Activated naive CD4-positive, alpha-beta T cell treated with anti-CD3 and anti-CD28 coated beads, Interleukin-2, amount 50 U/mL, for 24 hours (primary cell): ENCODE results near the gene TCERG1L.
"Not testable (repeated sequence)": the region's sequence is repeated elsewhere in the genome, so short reads cannot be mapped to it uniquely, and the experiment has no call there.

Experiments used
- H3K27ac Mint-ChIP-seq: one replicate; pipeline ENCODE4 v1.8.0; 2021; ENCODE audit warnings: mild to moderate bottlenecking, mixed read lengths
- H3K27me3 Mint-ChIP-seq: one replicate; pipeline ENCODE4 v1.8.0; 2021; ENCODE audit warnings: mixed read lengths
- H3K36me3 Mint-ChIP-seq: one replicate; pipeline ENCODE4 v1.8.0; 2021; ENCODE audit warnings: mixed read lengths
- H3K4me1 Mint-ChIP-seq: one replicate; pipeline ENCODE4 v1.8.0; 2021; ENCODE audit warnings: mixed read lengths
- H3K4me3 Mint-ChIP-seq: one replicate; pipeline ENCODE4 v1.8.0; 2021; ENCODE audit warnings: mild to moderate bottlenecking, mixed read lengths
- H3K9me3 Mint-ChIP-seq: one replicate; pipeline ENCODE4 v1.8.0; 2021; ENCODE audit warnings: mixed read lengths

The TCERG1L gene

GRCh38 chr10:131158695-131159094 lies 152.8 kb downstream of the TCERG1L start:
- H3K36me3 Mint-ChIP-seq, result no peaks in the 10 kb centered on the region
- H3K9me3 Mint-ChIP-seq, result no peaks in the 10 kb centered on the region
- peaks cover 4% of the 10 kb centered on the region for H3K27me3 Mint-ChIP-seq
- H3K4me1 Mint-ChIP-seq, result peaks cover 12% of the 10 kb centered on the region
- H3K4me3 Mint-ChIP-seq, result no peak overlapping the region
- no peak overlapping the region for H3K27ac Mint-ChIP-seq

GRCh38 chr10:131157899-131158298 lies 153.6 kb downstream of the TCERG1L start:
- no peaks in the 10 kb centered on the region for H3K9me3 Mint-ChIP-seq
- no peak overlapping the region for H3K4me3 Mint-ChIP-seq
- no peaks in the 10 kb centered on the region for H3K36me3 Mint-ChIP-seq
- H3K27me3 Mint-ChIP-seq, result peaks cover 4% of the 10 kb centered on the region
- no peak overlapping the region for H3K27ac Mint-ChIP-seq
- peaks cover 10% of the 10 kb centered on the region for H3K4me1 Mint-ChIP-seq

GRCh38 chr10:131155876-131156230 lies 155.7 kb downstream of the TCERG1L start:
- peaks cover 4% of the 10 kb centered on the region for H3K27me3 Mint-ChIP-seq
- H3K4me3 Mint-ChIP-seq, result no peak overlapping the region
- H3K9me3 Mint-ChIP-seq, result peaks cover 9% of the 10 kb centered on the region
- H3K36me3 Mint-ChIP-seq, result no peaks in the 10 kb centered on the region
- peaks cover 5% of the 10 kb centered on the region for H3K4me1 Mint-ChIP-seq
- H3K27ac Mint-ChIP-seq, result no peak overlapping the region

- Mint-ChIP-seq H3K9me3 (peaks cover 9% of the 10 kb centered on the region), H3K36me3 (no peaks in the 10 kb centered on the region), H3K27ac (no peak overlapping the region), H3K27me3 (peaks cover 4% of the 10 kb centered on the region), H3K4me1 (peaks cover 5% of the 10 kb centered on the region), H3K4me3 (no peak overlapping the region)
Measured at GRCh38 chr10:131155218-131155875, 156.2 kb downstream of the TCERG1L start.

GRCh38 chr10:131154306-131155025 lies 157.1 kb downstream of the TCERG1L start:
- H3K27ac Mint-ChIP-seq, result no peak overlapping the region
- H3K36me3 Mint-ChIP-seq, result no peaks in the 10 kb centered on the region
- H3K27me3 Mint-ChIP-seq, result peaks cover 4% of the 10 kb centered on the region
- H3K4me3 Mint-ChIP-seq, result no peak overlapping the region
- H3K4me1 Mint-ChIP-seq, result peaks cover 5% of the 10 kb centered on the region
- H3K9me3 Mint-ChIP-seq, result peaks cover 9% of the 10 kb centered on the region

DNA sequence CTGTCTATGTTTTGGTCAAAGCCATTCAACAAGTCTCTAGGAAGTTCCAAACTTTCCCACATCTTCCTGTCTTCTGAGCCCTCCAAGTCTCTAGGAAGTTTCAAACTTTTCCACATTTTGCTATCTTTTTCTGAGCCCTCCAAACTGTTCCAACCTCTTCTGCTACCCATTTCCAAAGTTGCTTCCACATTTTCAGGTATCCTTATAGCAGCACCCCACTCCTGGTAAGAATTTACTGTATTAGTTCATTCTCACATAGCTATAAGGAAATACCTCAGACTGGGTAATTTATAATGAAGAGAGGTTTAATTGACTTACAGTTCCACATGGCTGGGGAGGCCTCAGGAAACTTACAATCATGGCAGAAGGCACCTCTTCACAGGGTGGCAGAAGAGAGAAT lies 159.1 kb downstream of the TCERG1L start:
- H3K36me3 Mint-ChIP-seq, H3K27me3 Mint-ChIP-seq, H3K9me3 Mint-ChIP-seq, H3K4me3 Mint-ChIP-seq, H3K4me1 Mint-ChIP-seq, H3K27ac Mint-ChIP-seq: not testable (repeated sequence)

GRCh38 chr10:131150126-131150525 lies 161.4 kb downstream of the TCERG1L start:
- no peaks in the 10 kb centered on the region for H3K27me3 Mint-ChIP-seq
- no peaks in the 10 kb centered on the region for H3K4me1 Mint-ChIP-seq
- H3K36me3 Mint-ChIP-seq, result no peaks in the 10 kb centered on the region
- no peak overlapping the region for H3K27ac Mint-ChIP-seq
- no peak overlapping the region for H3K4me3 Mint-ChIP-seq
- H3K9me3 Mint-ChIP-seq, result peaks cover 9% of the 10 kb centered on the region

DNA sequence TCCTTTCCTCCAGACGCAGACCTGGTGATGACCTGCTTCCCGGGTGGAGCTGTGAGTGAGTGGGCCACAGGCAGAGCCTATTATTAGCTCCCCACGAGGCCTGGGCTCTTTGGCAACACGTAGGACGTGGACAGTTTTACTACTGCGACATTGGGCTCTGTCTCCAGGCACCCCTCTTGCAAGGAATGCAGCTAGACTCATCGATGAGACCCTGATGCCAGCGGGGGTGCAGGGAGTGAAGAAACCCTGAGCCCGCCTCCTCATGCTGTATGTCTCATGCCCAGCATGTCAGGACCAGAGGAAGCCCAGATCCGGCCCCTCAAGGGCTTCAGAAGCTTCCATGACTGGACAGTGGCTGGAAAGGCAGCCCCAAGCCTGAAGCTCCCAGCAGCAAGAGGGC lies 161.9 kb downstream of the TCERG1L start:
- H3K4me1 Mint-ChIP-seq, result no peaks in the 10 kb centered on the region
- H3K36me3 Mint-ChIP-seq, result no peaks in the 10 kb centered on the region
- no peak overlapping the region for H3K27ac Mint-ChIP-seq
- no peaks in the 10 kb centered on the region for H3K27me3 Mint-ChIP-seq
- peaks cover 9% of the 10 kb centered on the region for H3K9me3 Mint-ChIP-seq
- no peak overlapping the region for H3K4me3 Mint-ChIP-seq

DNA sequence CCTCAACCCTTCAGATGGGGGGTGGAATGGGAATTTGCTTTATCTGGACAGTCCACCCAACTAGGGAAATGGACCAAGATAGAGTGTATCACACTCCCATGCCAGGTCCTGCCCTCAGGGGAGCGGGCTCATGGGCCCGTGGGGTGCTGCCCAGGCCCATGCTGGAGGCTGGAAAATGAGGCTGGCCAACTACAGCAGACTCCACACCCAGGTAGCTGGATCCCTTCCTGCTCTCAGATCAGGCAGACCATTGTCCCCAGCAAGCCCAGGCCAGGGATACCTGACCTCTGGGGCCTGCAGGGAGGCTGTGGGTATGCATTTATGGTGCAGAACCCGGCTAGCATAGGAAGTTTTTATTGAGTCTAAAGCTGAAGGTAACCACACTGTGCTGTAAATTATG lies 162.4 kb downstream of the TCERG1L start:
- no peak overlapping the region for H3K27ac Mint-ChIP-seq
- H3K27me3 Mint-ChIP-seq, result no peaks in the 10 kb centered on the region
- H3K4me3 Mint-ChIP-seq, result no peak overlapping the region
- H3K36me3 Mint-ChIP-seq, result no peaks in the 10 kb centered on the region
- H3K4me1 Mint-ChIP-seq, result no peaks in the 10 kb centered on the region
- H3K9me3 Mint-ChIP-seq, result peaks cover 9% of the 10 kb centered on the region

- no peaks in the 10 kb centered on the region for H3K4me1 Mint-ChIP-seq
- H3K27ac Mint-ChIP-seq, result no peak overlapping the region
- no peaks in the 10 kb centered on the region for H3K36me3 Mint-ChIP-seq
- H3K27me3 Mint-ChIP-seq, result no peaks in the 10 kb centered on the region
- peaks cover 9% of the 10 kb centered on the region for H3K9me3 Mint-ChIP-seq
- H3K4me3 Mint-ChIP-seq, result no peak overlapping the region
Measured at GRCh38 chr10:131148270-131148669, 163.3 kb downstream of the TCERG1L start.

DNA sequence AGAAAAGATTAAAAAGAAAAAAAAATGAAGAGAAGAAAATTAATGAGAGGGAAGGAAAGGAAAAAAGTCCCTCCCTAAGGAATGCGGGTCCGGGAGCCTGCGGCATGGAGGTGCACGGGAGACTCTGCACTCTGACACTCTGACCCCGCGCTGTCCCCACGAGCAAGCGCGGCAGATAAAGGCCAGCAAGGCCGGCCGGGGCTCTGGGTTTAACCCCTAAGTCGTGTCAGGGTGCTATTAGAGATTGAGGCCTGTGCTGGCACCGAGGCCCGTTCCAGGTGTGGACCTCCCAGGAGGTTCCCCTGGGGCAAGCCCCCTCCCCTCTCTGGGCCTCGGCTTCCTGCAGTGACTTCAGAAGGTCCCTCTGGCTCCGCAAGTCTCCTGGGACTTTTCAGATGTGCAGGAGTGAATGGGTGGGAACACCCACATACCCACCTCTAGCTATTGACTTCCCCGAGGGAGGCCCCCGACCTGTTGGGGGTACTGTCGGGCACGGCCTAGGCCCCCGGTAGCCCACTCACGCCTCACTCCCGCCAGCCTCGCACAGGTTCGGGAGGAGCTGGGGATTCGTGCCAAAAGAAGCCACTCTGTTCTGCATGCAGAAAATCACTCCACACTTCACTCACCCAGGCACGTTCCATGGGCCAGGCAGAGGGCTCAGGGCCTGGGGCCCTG lies 164.1 kb downstream of the TCERG1L start:
- Mint-ChIP-seq H3K4me1 (no peaks in the 10 kb centered on the region), H3K9me3 (peaks cover 5% of the 10 kb centered on the region), H3K36me3 (no peaks in the 10 kb centered on the region), H3K4me3 (no peak overlapping the region), H3K27me3 (no peaks in the 10 kb centered on the region), H3K27ac (no peak overlapping the region)

- Mint-ChIP-seq H3K4me1 (no peaks in the 10 kb centered on the region), H3K9me3 (no peaks in the 10 kb centered on the region), H3K36me3 (no peaks in the 10 kb centered on the region), H3K4me3 (no peak overlapping the region), H3K27me3 (no peaks in the 10 kb centered on the region), H3K27ac (no peak overlapping the region)
Measured at GRCh38 chr10:131146790-131147189, 164.7 kb downstream of the TCERG1L start.

DNA sequence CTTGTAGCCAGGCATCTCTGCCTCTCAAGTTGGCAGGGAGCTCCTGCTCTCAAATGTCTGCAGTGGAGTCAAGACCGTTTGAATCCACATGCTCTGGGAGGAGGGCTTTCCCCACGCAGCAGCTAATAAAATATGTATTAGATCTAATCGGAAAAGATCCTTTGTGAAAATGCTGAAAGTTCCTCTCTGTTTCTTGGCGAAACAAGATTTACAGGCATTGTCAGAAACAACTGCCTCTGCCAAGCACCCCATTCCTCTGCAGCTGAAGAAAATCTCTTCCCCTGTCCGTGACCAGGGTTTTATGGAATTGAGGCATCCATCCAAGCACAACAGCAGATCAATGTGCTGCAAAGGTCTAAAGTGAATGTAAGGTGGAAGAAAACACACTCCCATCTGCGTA lies 165.8 kb downstream of the TCERG1L start:
- no peaks in the 10 kb centered on the region for H3K4me1 Mint-ChIP-seq
- no peaks in the 10 kb centered on the region for H3K36me3 Mint-ChIP-seq
- no peaks in the 10 kb centered on the region for H3K27me3 Mint-ChIP-seq
- no peak overlapping the region for H3K4me3 Mint-ChIP-seq
- H3K27ac Mint-ChIP-seq, result no peak overlapping the region
- H3K9me3 Mint-ChIP-seq, result no peaks in the 10 kb centered on the region

- Mint-ChIP-seq H3K4me1 (no peaks in the 10 kb centered on the region), H3K27ac (no peak overlapping the region), H3K4me3 (no peak overlapping the region), H3K27me3 (no peaks in the 10 kb centered on the region), H3K9me3 (no peaks in the 10 kb centered on the region), H3K36me3 (no peaks in the 10 kb centered on the region)
Measured at GRCh38 chr10:131144711-131145375, 166.7 kb downstream of the TCERG1L start.

DNA sequence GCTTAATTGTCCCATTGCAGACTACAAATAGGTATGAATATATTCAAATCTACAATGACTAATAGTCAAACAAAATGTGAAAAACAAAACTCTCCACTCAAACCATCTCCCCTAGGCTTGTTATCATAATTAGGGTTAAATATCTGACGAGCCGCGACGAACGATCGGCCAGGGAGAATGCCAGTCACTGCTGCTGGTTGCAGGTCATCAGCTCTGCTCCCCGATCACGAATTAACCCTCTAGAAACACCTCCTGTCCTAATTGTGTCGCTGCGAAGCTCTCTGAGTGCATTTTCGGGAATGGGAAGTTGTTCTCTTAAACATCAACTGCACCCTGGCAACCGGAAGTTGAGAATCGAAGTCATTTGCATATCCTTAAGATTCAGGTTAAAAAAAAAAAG lies 167.3 kb downstream of the TCERG1L start:
- no peak overlapping the region for H3K4me3 Mint-ChIP-seq
- no peak overlapping the region for H3K27ac Mint-ChIP-seq
- no peaks in the 10 kb centered on the region for H3K4me1 Mint-ChIP-seq
- no peaks in the 10 kb centered on the region for H3K27me3 Mint-ChIP-seq
- H3K9me3 Mint-ChIP-seq, result no peaks in the 10 kb centered on the region
- no peaks in the 10 kb centered on the region for H3K36me3 Mint-ChIP-seq
